Neural cell (in vitro differentiated cells): ENCODE results near the gene PRDM15.

ENCODE experiments used
- CTCF ChIP-seq: fragments of 450-650 bp; IDR thresholded peaks from 2 replicates; pipeline ENCODE4 v1.5.1; 2014; ENCODE audit warnings: antibody characterized with exemption, mild to moderate bottlenecking, moderate library complexity; ENCODE audit not compliant: poor library complexity, severe bottlenecking
- EZH2 ChIP-seq: fragments of 200-600, 300-800 bp; shearing (Covaris generic), sonication (generic); IDR thresholded peaks from 2 replicates; pipeline ENCODE4 v1.6.1; 2014; ENCODE audit warnings: antibody characterized with exemption, low read length, borderline replicate concordance, mild to moderate bottlenecking; ENCODE audit not compliant: insufficient read depth, poor library complexity, severe bottlenecking
- TF ChIP-seq, protein P1 (sequence below): IDR thresholded peaks from 2 replicates; pipeline ENCODE4 v1.6.1; 2012; ENCODE audit warnings: borderline replicate concordance

GRCh38 chr21:41817228-41817627, 61.9 kb downstream of the PRDM15 start:
- TF ChIP-seq EZH2 (no peak), CTCF (peak; percentile 83)
- TF ChIP-seq, protein P1, sequence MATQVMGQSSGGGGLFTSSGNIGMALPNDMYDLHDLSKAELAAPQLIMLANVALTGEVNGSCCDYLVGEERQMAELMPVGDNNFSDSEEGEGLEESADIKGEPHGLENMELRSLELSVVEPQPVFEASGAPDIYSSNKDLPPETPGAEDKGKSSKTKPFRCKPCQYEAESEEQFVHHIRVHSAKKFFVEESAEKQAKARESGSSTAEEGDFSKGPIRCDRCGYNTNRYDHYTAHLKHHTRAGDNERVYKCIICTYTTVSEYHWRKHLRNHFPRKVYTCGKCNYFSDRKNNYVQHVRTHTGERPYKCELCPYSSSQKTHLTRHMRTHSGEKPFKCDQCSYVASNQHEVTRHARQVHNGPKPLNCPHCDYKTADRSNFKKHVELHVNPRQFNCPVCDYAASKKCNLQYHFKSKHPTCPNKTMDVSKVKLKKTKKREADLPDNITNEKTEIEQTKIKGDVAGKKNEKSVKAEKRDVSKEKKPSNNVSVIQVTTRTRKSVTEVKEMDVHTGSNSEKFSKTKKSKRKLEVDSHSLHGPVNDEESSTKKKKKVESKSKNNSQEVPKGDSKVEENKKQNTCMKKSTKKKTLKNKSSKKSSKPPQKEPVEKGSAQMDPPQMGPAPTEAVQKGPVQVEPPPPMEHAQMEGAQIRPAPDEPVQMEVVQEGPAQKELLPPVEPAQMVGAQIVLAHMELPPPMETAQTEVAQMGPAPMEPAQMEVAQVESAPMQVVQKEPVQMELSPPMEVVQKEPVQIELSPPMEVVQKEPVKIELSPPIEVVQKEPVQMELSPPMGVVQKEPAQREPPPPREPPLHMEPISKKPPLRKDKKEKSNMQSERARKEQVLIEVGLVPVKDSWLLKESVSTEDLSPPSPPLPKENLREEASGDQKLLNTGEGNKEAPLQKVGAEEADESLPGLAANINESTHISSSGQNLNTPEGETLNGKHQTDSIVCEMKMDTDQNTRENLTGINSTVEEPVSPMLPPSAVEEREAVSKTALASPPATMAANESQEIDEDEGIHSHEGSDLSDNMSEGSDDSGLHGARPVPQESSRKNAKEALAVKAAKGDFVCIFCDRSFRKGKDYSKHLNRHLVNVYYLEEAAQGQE: no peak
